ENCODE data around the gene CSF2.
A peak's percentile ranks its signal among the peaks of the same experiment; 100 is the strongest.
"Not testable (repeated sequence)": the region's sequence is repeated elsewhere in the genome, so short reads cannot be mapped to it uniquely, and the experiment has no call there.

The CSF2 gene

GRCh38 chr5:132090107-132090506, 16.5 kb downstream of the CSF2 start:
- DNase-seq (ENCODE audit: low spot score): no peak

- DNase-seq (ENCODE audit: low spot score): no peak
Observed at GRCh38 chr5:132093271-132093670, 19.7 kb downstream of the CSF2 start.

- no peak for DNase-seq (ENCODE audit: low spot score)
Observed at GRCh38 chr5:132094393-132095076, 20.9 kb downstream of the CSF2 start.

- no peak for DNase-seq (ENCODE audit: low spot score)
Observed at GRCh38 chr5:132095077-132095410, 21.5 kb downstream of the CSF2 start.

- DNase-seq (ENCODE audit: low spot score): no peak
Observed at GRCh38 chr5:132095424-132095972, 21.9 kb downstream of the CSF2 start.

GRCh38 chr5:132096904-132097303, 23.3 kb downstream of the CSF2 start:
- no peak for DNase-seq (ENCODE audit: low spot score)

GRCh38 chr5:132098151-132098594, 24.6 kb downstream of the CSF2 start:
- DNase-seq (ENCODE audit: low spot score): no peak

- DNase-seq (ENCODE audit: low spot score): no peak
Observed at GRCh38 chr5:132098621-132099020, 25.0 kb downstream of the CSF2 start.

- DNase-seq (ENCODE audit: low spot score): peak; percentile 28
Observed at GRCh38 chr5:132099076-132099748, 25.6 kb downstream of the CSF2 start.

- no peak for DNase-seq (ENCODE audit: low spot score)
Observed at GRCh38 chr5:132099905-132100304, 26.3 kb downstream of the CSF2 start.

GRCh38 chr5:132100672-132101261, 27.2 kb downstream of the CSF2 start:
- no peak for DNase-seq (ENCODE audit: low spot score)

- DNase-seq (ENCODE audit: low spot score): no peak
Observed at GRCh38 chr5:132101385-132101880, 27.8 kb downstream of the CSF2 start.

GRCh38 chr5:132102101-132102701, 28.6 kb downstream of the CSF2 start:
- DNase-seq (ENCODE audit: low spot score): no peak

GRCh38 chr5:132102944-132103331, 29.3 kb downstream of the CSF2 start:
- no peak for DNase-seq (ENCODE audit: low spot score)

- peak; percentile 80 for DNase-seq (ENCODE audit: low spot score)
Observed at GRCh38 chr5:132103332-132103951, 29.9 kb downstream of the CSF2 start.

GRCh38 chr5:132103969-132104391, 30.4 kb downstream of the CSF2 start:
- no peak for DNase-seq (ENCODE audit: low spot score)

GRCh38 chr5:132104556-132104955, 31.0 kb downstream of the CSF2 start:
- DNase-seq (ENCODE audit: low spot score): no peak

GRCh38 chr5:132105688-132106087, 32.1 kb downstream of the CSF2 start:
- no peak for DNase-seq (ENCODE audit: low spot score)

GRCh38 chr5:132108495-132108894, 34.9 kb downstream of the CSF2 start:
- not testable (repeated sequence) for DNase-seq (ENCODE audit: low spot score)

GRCh38 chr5:132108957-132109356, 35.4 kb downstream of the CSF2 start:
- DNase-seq (ENCODE audit: low spot score): not testable (repeated sequence)

GRCh38 chr5:132109494-132110053, 36.0 kb downstream of the CSF2 start:
- DNase-seq (ENCODE audit: low spot score): no peak

GRCh38 chr5:132110195-132110594, 36.6 kb downstream of the CSF2 start:
- DNase-seq (ENCODE audit: low spot score): no peak

All from NAMALWA (cell line).